K562 treated with DMSO at 1 percent for 12 hours (cell line): ENCODE results near the gene GARIN6. TPM values are rescaled to one million over a fixed set of nuclear protein-coding genes. Genes with fewer than 3 reads are reported as not detected.

Source experiments
- total RNA-seq: library from RNA; unstranded; fragments of 300-600 nt; gene quantifications from 2 replicates; pipeline ENCODE4 v1.2.3, GENCODE V29; 2022; ENCODE audit not compliant: insufficient read depth

The GARIN6 gene
- total RNA-seq = not detected in 2 replicates

DNA sequence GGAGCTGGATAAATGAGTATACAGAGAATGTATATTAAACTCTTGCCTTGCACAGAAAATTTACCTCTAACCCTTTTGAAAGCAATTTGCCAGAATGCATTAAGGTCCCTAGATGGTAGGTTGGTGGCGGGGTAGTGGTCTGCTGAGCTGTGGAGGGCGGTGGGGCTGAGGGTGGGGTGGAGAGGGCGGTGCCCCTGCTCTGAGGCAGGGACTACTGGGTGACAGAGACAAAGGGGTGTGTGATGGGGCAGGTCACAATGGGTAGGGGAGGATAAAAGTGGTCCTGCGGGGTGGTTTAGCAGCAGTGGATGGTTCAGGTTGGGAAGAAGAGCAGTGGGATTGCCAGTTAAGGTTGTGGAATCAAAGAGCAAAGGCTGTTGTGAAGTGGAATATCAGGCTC is at the start of gene GARIN6:
TSS of gene GARIN6 (plus strand) at position 301 of the 400 bp plus-strand sequence. CDS start 422 bp downstream, outside the sequence.

